Measurements from ENCODE around the gene STXBP2. TPM values are rescaled to one million over a fixed set of nuclear protein-coding genes. Genes with fewer than 3 reads are reported as not detected.
"Not testable (repeated sequence)": the region's sequence is repeated elsewhere in the genome, so short reads cannot be mapped to it uniquely, and the experiment has no call there.

STXBP2 gene
- total RNA-seq, 1 donor from 2014 or later, result 61.6 TPM

- Mint-ChIP-seq H3K36me3 (no peaks in the 10 kb centered on the region), H3K9me3 (no peaks in the 10 kb centered on the region), H3K4me1 (ENCODE audit: unreplicated experiment) (no peaks in the 10 kb centered on the region), H3K27me3 (peaks cover 24% of the 10 kb centered on the region), H3K27ac (peak overlapping the region; percentile 0), H3K4me3 (peak overlapping the region; percentile 2)
- no peak for DNase-seq (ENCODE audit: extremely low spot score, unreplicated experiment)
- TF ChIP-seq CTCF (conservative IDR thresholded peaks at IDR 0.05), result no peak
Measured at GRCh38 chr19:7639863-7640348, 3.0 kb downstream of the STXBP2 start.

GRCh38 chr19:7640803-7641202 lies 3.9 kb downstream of the STXBP2 start:
- peaks cover 17% of the 10 kb centered on the region for H3K27me3 Mint-ChIP-seq
- no peak for TF ChIP-seq CTCF (conservative IDR thresholded peaks at IDR 0.05)

GRCh38 chr19:7641290-7642276 lies 4.7 kb downstream of the STXBP2 start:
- TF ChIP-seq CTCF (conservative IDR thresholded peaks at IDR 0.05), result no peak
- Mint-ChIP-seq H3K36me3 (no peaks in the 10 kb centered on the region), H3K27me3 (peaks cover 10% of the 10 kb centered on the region), H3K4me1 (ENCODE audit: unreplicated experiment) (no peaks in the 10 kb centered on the region), H3K4me3 (no peak overlapping the region), H3K27ac (no peak overlapping the region), H3K9me3 (no peaks in the 10 kb centered on the region)
- no peak for DNase-seq (ENCODE audit: extremely low spot score, unreplicated experiment)

More at GRCh38 chr19:7640803-7641202, 3.9 kb downstream of the STXBP2 start:
- H3K4me3 Mint-ChIP-seq, result no peak overlapping the region
- H3K4me1 Mint-ChIP-seq (ENCODE audit: unreplicated experiment), result no peaks in the 10 kb centered on the region
- DNase-seq (ENCODE audit: extremely low spot score, unreplicated experiment), result no peak
- H3K9me3 Mint-ChIP-seq, result no peaks in the 10 kb centered on the region
- H3K36me3 Mint-ChIP-seq, result no peaks in the 10 kb centered on the region
- H3K27ac Mint-ChIP-seq, result no peak overlapping the region

- H3K9me3 Mint-ChIP-seq, result no peaks in the 10 kb centered on the region
- TF ChIP-seq CTCF (conservative IDR thresholded peaks at IDR 0.05), result no peak
- H3K27ac Mint-ChIP-seq, result no peak overlapping the region
- DNase-seq (ENCODE audit: extremely low spot score, unreplicated experiment), result no peak
- H3K27me3 Mint-ChIP-seq, result peaks cover 9% of the 10 kb centered on the region
- no peaks in the 10 kb centered on the region for H3K4me1 Mint-ChIP-seq (ENCODE audit: unreplicated experiment)
- no peak overlapping the region for H3K4me3 Mint-ChIP-seq
- no peaks in the 10 kb centered on the region for H3K36me3 Mint-ChIP-seq
Measured at GRCh38 chr19:7642295-7643030, 5.6 kb downstream of the STXBP2 start.

GRCh38 chr19:7643031-7643415 lies 6.1 kb downstream of the STXBP2 start:
- no peak overlapping the region for H3K27ac Mint-ChIP-seq
- no peaks in the 10 kb centered on the region for H3K4me1 Mint-ChIP-seq (ENCODE audit: unreplicated experiment)
- H3K27me3 Mint-ChIP-seq, result peaks cover 4% of the 10 kb centered on the region
- H3K36me3 Mint-ChIP-seq, result no peaks in the 10 kb centered on the region
- no peak overlapping the region for H3K4me3 Mint-ChIP-seq
- TF ChIP-seq CTCF (conservative IDR thresholded peaks at IDR 0.05), result no peak
- H3K9me3 Mint-ChIP-seq, result no peaks in the 10 kb centered on the region
- no peak for DNase-seq (ENCODE audit: extremely low spot score, unreplicated experiment)

GRCh38 chr19:7643629-7644549 lies 7.0 kb downstream of the STXBP2 start:
- not testable (repeated sequence) for H3K4me3 Mint-ChIP-seq; H3K9me3 Mint-ChIP-seq; H3K27ac Mint-ChIP-seq; DNase-seq (ENCODE audit: extremely low spot score, unreplicated experiment); H3K36me3 Mint-ChIP-seq; H3K4me1 Mint-ChIP-seq (ENCODE audit: unreplicated experiment); H3K27me3 Mint-ChIP-seq

All from type B pancreatic cell (in vitro differentiated cells).